IMR-90 (cell line): ENCODE measurements around the gene CTNNBIP1. TPM values are rescaled to one million over a fixed set of nuclear protein-coding genes. Genes with fewer than 3 reads are reported as not detected.

Experiments used
- ATAC-seq: fragments of 200-7000 bp; cut with Tn5 transposase; 2 replicates; pipeline ENCODE4 v1.9.1; 2020; ENCODE audit warnings: low read depth, mild to moderate bottlenecking, moderate library complexity
- BruUV-seq: library from RNA; stranded (reverse); fragments of 400-500 nt; replicated peaks from 2 replicates; lab custom pipeline; 2021; lab: Mats Ljungman, UMichigan
- CTCF ChIA-PET: fragments of 300-600 bp; formaldehyde crosslinking; extraction: SDS; loops from one replicate; lab custom pipeline; 2021; ENCODE audit warnings: antibody characterized with exemption; lab: Yijun Ruan, JAX
- POLR2A ChIA-PET: fragments of 300-600 bp; sonication (Branson Sonifier 250); formaldehyde crosslinking; loops from one replicate; lab custom pipeline; 2022; ENCODE audit warnings: antibody characterized with exemption; ENCODE audit not compliant: unreplicated experiment; lab: Charles Lee
- DNase-seq: peaks from one replicate; pipeline ENCODE4 v3.0.0; 2013
- H2AFZ ChIP-seq: replicated peaks from 2 replicates; pipeline ENCODE3; 2013; ENCODE audit warnings: low read length, mild to moderate bottlenecking; ENCODE audit not compliant: poor library complexity
- H2AK5ac ChIP-seq: 2 replicates; pipeline ENCODE4 v1.6.1; 2013; ENCODE audit warnings: low read depth, low read length, inconsistent platforms
- H2AK9ac ChIP-seq: replicated peaks from 2 replicates; pipeline ENCODE3; 2013; ENCODE audit warnings: mild to moderate bottlenecking, low read depth, low read length, moderate library complexity; ENCODE audit not compliant: poor library complexity
- H2BK120ac ChIP-seq: 2 replicates; pipeline ENCODE4 v1.6.1; 2013; ENCODE audit warnings: low read depth, low read length, inconsistent platforms
- H2BK15ac ChIP-seq: 3 replicates; pipeline ENCODE4 v1.6.1; 2013; ENCODE audit warnings: low read depth, low read length, inconsistent platforms
- H2BK20ac ChIP-seq: 2 replicates; pipeline ENCODE4 v1.6.1; 2013; ENCODE audit warnings: low read depth, mild to moderate bottlenecking, inconsistent platforms, low read length, moderate library complexity
- H2BK5ac ChIP-seq: 2 replicates; pipeline ENCODE4 v1.6.1; 2013; ENCODE audit warnings: mild to moderate bottlenecking, low read depth, low read length, inconsistent platforms; ENCODE audit not compliant: poor library complexity, severe bottlenecking
- H3K14ac ChIP-seq: replicated peaks from 2 replicates; pipeline ENCODE4 v1.6.1; 2013; ENCODE audit warnings: low read depth, low read length, inconsistent platforms
- H3K18ac ChIP-seq: 2 replicates; pipeline ENCODE4 v1.6.1; 2013; ENCODE audit warnings: low read depth, low read length, control low read depth
- H3K23ac ChIP-seq: 2 replicates; pipeline ENCODE4 v1.6.1; 2013; ENCODE audit warnings: low read depth, low read length, inconsistent platforms
- H3K27ac ChIP-seq: 2 replicates; pipeline ENCODE4 v1.5.1; 2013; ENCODE audit warnings: mild to moderate bottlenecking, control low read depth, low read length; ENCODE audit not compliant: insufficient read depth
- H3K27me3 ChIP-seq: 2 replicates; pipeline ENCODE4 v1.6.1; 2013; ENCODE audit warnings: low read length; ENCODE audit not compliant: control insufficient read depth, insufficient read depth
- H3K36me3 ChIP-seq: 2 replicates; pipeline ENCODE4 v1.6.1; 2013; ENCODE audit warnings: low read length, mixed read lengths; ENCODE audit not compliant: control insufficient read depth, insufficient read depth
- H3K4ac ChIP-seq: 2 replicates; pipeline ENCODE4 v1.6.1; 2013; ENCODE audit warnings: low read depth, low read length, inconsistent platforms
- H3K4me1 ChIP-seq: 2 replicates; pipeline ENCODE4 v1.6.1; 2013; ENCODE audit warnings: low read length, mixed read lengths; ENCODE audit not compliant: control insufficient read depth, insufficient read depth
- H3K4me2 ChIP-seq: 2 replicates; pipeline ENCODE4 v1.6.1; 2013; ENCODE audit warnings: low read depth, mild to moderate bottlenecking, control low read depth, low read length, moderate library complexity
- H3K4me3 ChIP-seq: 2 replicates; pipeline ENCODE4 v1.5.1; 2013; ENCODE audit warnings: low read depth, mild to moderate bottlenecking, control low read depth, low read length, moderate library complexity; ENCODE audit not compliant: insufficient read depth
- H3K56ac ChIP-seq: 2 replicates; pipeline ENCODE4 v1.6.1; 2013; ENCODE audit warnings: low read length, inconsistent platforms; ENCODE audit not compliant: insufficient read depth; ENCODE audit errors: extremely low read depth
- H3K79me1 ChIP-seq, 2 experiments: 2 replicates each; pipeline ENCODE4 v1.6.1; 2013; ENCODE audit warnings: low read length in 2 of 2, inconsistent platforms in 1 of 2, low read depth in 1 of 2
- H3K9ac ChIP-seq: 2 replicates; pipeline ENCODE4 v1.6.1; 2013; ENCODE audit warnings: low read depth, low read length, control low read depth
- H3K9me1 ChIP-seq: 2 replicates; pipeline ENCODE4 v1.6.1; 2013; ENCODE audit warnings: low read length, inconsistent platforms; ENCODE audit not compliant: insufficient read depth
- H3K9me3 ChIP-seq: 2 replicates; pipeline ENCODE4 v1.6.1; 2013; ENCODE audit warnings: low read length; ENCODE audit not compliant: control insufficient read depth, insufficient read depth
- H4K20me1 ChIP-seq: 2 replicates; pipeline ENCODE4 v1.6.1; 2013; ENCODE audit warnings: low read length, inconsistent platforms; ENCODE audit not compliant: insufficient read depth
- H4K5ac ChIP-seq: 2 replicates; pipeline ENCODE4 v1.6.1; 2013; ENCODE audit warnings: mild to moderate bottlenecking, low read depth, low read length, control low read depth
- H4K8ac ChIP-seq, 2 experiments: 2 replicates each; pipeline ENCODE4 v1.6.1; 2013; ENCODE audit warnings: low read depth in 2 of 2, low read length in 2 of 2, control low read depth in 1 of 2, inconsistent platforms in 1 of 2
- H4K91ac ChIP-seq: 2 replicates; pipeline ENCODE4 v1.6.1; 2013; ENCODE audit warnings: low read depth, low read length, inconsistent platforms; ENCODE audit not compliant: insufficient read depth
- BHLHE40 ChIP-seq: fragments of 150-350 bp; IDR thresholded peaks from 2 replicates; pipeline ENCODE4 v1.6.1; 2016; ENCODE audit warnings: mild to moderate bottlenecking, low read depth, low read length
- CEBPB ChIP-seq: IDR thresholded peaks from 2 replicates; pipeline ENCODE4 v1.6.1; 2012; ENCODE audit warnings: low read depth, low read length, improper control_type of control experiment
- CHD1 ChIP-seq: IDR thresholded peaks from 2 replicates; pipeline ENCODE4 v1.6.1; 2012; ENCODE audit warnings: low read depth, low read length, improper control_type of control experiment
- CTCF ChIP-seq: conservative IDR thresholded peaks from 2 replicates; pipeline ENCODE4 v1.5.1; 2012; ENCODE audit warnings: mild to moderate bottlenecking, low read depth, low read length, improper control_type of control experiment
- ELK1 ChIP-seq: fragments of 150-350 bp; IDR thresholded peaks from 2 replicates; pipeline ENCODE4 v1.6.1; 2016; ENCODE audit warnings: low read depth, mild to moderate bottlenecking, low read length, moderate library complexity, borderline replicate concordance
- FOS ChIP-seq: fragments of 150-350 bp; IDR thresholded peaks from 2 replicates; pipeline ENCODE4 v1.6.1; 2016; ENCODE audit warnings: low read depth, low read length
- MAFK ChIP-seq: IDR thresholded peaks from 2 replicates; pipeline ENCODE4 v1.6.1; 2012; ENCODE audit warnings: low read depth, low read length, improper control_type of control experiment
- MAZ ChIP-seq: IDR thresholded peaks from 2 replicates; pipeline ENCODE4 v1.6.1; 2012; ENCODE audit warnings: low read depth, mild to moderate bottlenecking, low read length, improper control_type of control experiment, moderate library complexity, borderline replicate concordance
- MXI1 ChIP-seq: IDR thresholded peaks from 2 replicates; pipeline ENCODE4 v1.6.1; 2012; ENCODE audit warnings: low read depth, mild to moderate bottlenecking, low read length, moderate library complexity, borderline replicate concordance
- NFE2L2 ChIP-seq: fragments of 150-350 bp; IDR thresholded peaks from 2 replicates; pipeline ENCODE4 v1.6.1; 2016; ENCODE audit warnings: low read depth, mild to moderate bottlenecking, low read length
- POLR2A ChIP-seq: IDR thresholded peaks from 2 replicates; pipeline ENCODE4 v1.6.1; 2012; ENCODE audit warnings: mild to moderate bottlenecking, low read depth, low read length
- RAD21 ChIP-seq: IDR thresholded peaks from 2 replicates; pipeline ENCODE4 v1.6.1; 2012; ENCODE audit warnings: low read length, improper control_type of control experiment
- RCOR1 ChIP-seq: IDR thresholded peaks from 2 replicates; pipeline ENCODE4 v1.6.1; 2012; ENCODE audit warnings: mild to moderate bottlenecking, low read length, improper control_type of control experiment; ENCODE audit not compliant: insufficient replicate concordance
- RFX5 ChIP-seq: IDR thresholded peaks from 2 replicates; pipeline ENCODE4 v1.8.0; 2012; ENCODE audit warnings: low read depth, mild to moderate bottlenecking, low read length, moderate library complexity
- SMC3 ChIP-seq: fragments of 150-350 bp; IDR thresholded peaks from 2 replicates; pipeline ENCODE4 v1.6.1; 2016; ENCODE audit warnings: low read depth, mild to moderate bottlenecking, antibody characterized with exemption, low read length, moderate library complexity
- USF2 ChIP-seq: fragments of 150-350 bp; IDR thresholded peaks from 2 replicates; pipeline ENCODE4 v1.6.1; 2017; ENCODE audit warnings: mild to moderate bottlenecking, antibody characterized with exemption, low read length, low read depth
- WGBS, 2 experiments: methylation state at CpG; one replicate each; pipeline versions ENCODE4 v1.1.5 to v1.1.7; 2013; ENCODE audit warnings: missing lambda C conversion rate in 2 of 2; ENCODE audit not compliant: insufficient read length in 1 of 2; ENCODE audit errors: extremely low coverage in 2 of 2; 5-methylcytosine and 5-hydroxymethylcytosine counted together
- dilution Hi-C: fragments of 300-500 bp; cut with HindIII; formaldehyde crosslinking; loops from one replicate; pipeline ENCODE4 v1.14.3; 2018; ENCODE audit warnings: low sequenced_read_pairs; ENCODE audit not compliant: unreplicated experiment
- in situ Hi-C: fragments of 300-500 bp; cut with MboI; formaldehyde crosslinking; loops from 3 replicates; pipeline ENCODE4 v1.14.3; 2019; ENCODE audit warnings: low sequenced_read_pairs, inconsistent platforms, mixed read lengths
- intact Hi-C: fragments of 100-400 bp; cut with micrococcal nuclease; formaldehyde crosslinking; loops from 2 replicates; pipeline ENCODE4 v1.10.0; 2022
- polyA plus RNA-seq, 3 experiments: library from polyadenylated mRNA; depleted of rRNA; stranded (reverse); fragments of >200 nt; gene quantifications; 2 replicates each; pipeline ENCODE4 v1.2.3, GENCODE V29; 2012; ENCODE audit warnings: low replicate concordance in 1 of 3
- total RNA-seq: library from RNA; depleted of rRNA; stranded (reverse); fragments of >200 nt; gene quantifications from 2 replicates; pipeline ENCODE4 v1.2.3, GENCODE V29; 2012

The CTNNBIP1 gene
- total and polyA plus RNA-seq, 2 of the 4 experiments (the other 2 are of a cell fraction), result 24.7 to 28.5 TPM

GRCh38 chr1:9814619-9815018 is 95.5 kb downstream of the CTNNBIP1 start:
- BruUV-seq, result no TSS peak
- 100% methylated on average over 1 of the region's 6 CpGs; no CpG with 5 or more reads in 1 of the 2 experiments for WGBS, 2 experiments

More at GRCh38 chr1:9814619-9815018, 95.5 kb downstream of the CTNNBIP1 start:
- H3K14ac ChIP-seq, result no peak overlapping the region; the same call in 1 of the 2 replicates
- H2BK20ac ChIP-seq, result no peak overlapping the region
- no peak overlapping the region for H3K4ac ChIP-seq
- no peaks in the 10 kb centered on the region for H3K9me3 ChIP-seq
- no peak overlapping the region for H3K23ac ChIP-seq
- no peak overlapping the region for H3K56ac ChIP-seq
- H4K5ac ChIP-seq, result no peak overlapping the region
- H2AFZ ChIP-seq, result no peak overlapping the region
- H3K4me1 ChIP-seq, result peaks cover 6% of the 10 kb centered on the region; the same call in 1 of the 2 replicates
- no peak overlapping the region for H2BK15ac ChIP-seq
- no peak overlapping the region for H4K8ac ChIP-seq
- no peak overlapping the region for H4K91ac ChIP-seq
- H3K27ac ChIP-seq, result no peak overlapping the region
- no peak overlapping the region for H3K4me2 ChIP-seq
- H2AK9ac ChIP-seq, result no peak overlapping the region
- in situ Hi-C loops, result no loop called here
- peaks cover 60% of the 10 kb centered on the region for H4K20me1 ChIP-seq
- H3K36me3 ChIP-seq, result no peaks in the 10 kb centered on the region
- POLR2A ChIA-PET, result no interaction called here
- no peak for DNase-seq
- H3K9ac ChIP-seq, result no peak overlapping the region
- dilution Hi-C loops, result no loop called here
- H3K18ac ChIP-seq, result no peak overlapping the region
- no peaks in the 10 kb centered on the region for H3K27me3 ChIP-seq
- H3K9me1 ChIP-seq, result peaks cover 14% of the 10 kb centered on the region
- H2BK120ac ChIP-seq, result no peak overlapping the region
- TF ChIP-seq ELK1 (no peak), CEBPB (no peak), RCOR1 (no peak), MAFK (no peak), BHLHE40 (no peak), MXI1 (no peak), USF2 (no peak), MAZ (no peak), RAD21 (no peak), POLR2A (no peak), CTCF (no peak), NFE2L2 (no peak), CHD1 (no peak), FOS (no peak), RFX5 (no peak), SMC3 (no peak)
- no peak for ATAC-seq
- CTCF ChIA-PET, result interaction anchor here (1.0 kb wide), 1 partner anchor 10 kb away, joined by 4 read pairs; no protein-coding TSS in a partner anchor
- no peak overlapping the region for H2AK5ac ChIP-seq
- no peak overlapping the region for H3K4me3 ChIP-seq
- intact Hi-C loops, result no loop called here
- no peak overlapping the region for H2BK5ac ChIP-seq
- peaks cover 30 to 59% of the 10 kb centered on the region in 2 experiments for H3K79me1 ChIP-seq
